H9 (cell line): ENCODE results near the gene TJAP1. TPM values are rescaled to one million over a fixed set of nuclear protein-coding genes. Genes with fewer than 3 reads are reported as not detected.

Source experiments
- DNase-seq: peaks from one replicate; pipeline ENCODE4 v3.0.0-alpha.2; 2017
- H2AFZ ChIP-seq: one replicate; pipeline ENCODE4 v1.6.1; 2013; ENCODE audit warnings: mild to moderate bottlenecking, low read length, control low read depth, moderate library complexity
- H2AK5ac ChIP-seq: 2 replicates; pipeline ENCODE4 v1.6.1; 2013; ENCODE audit warnings: low read length, control low read depth, mixed read lengths; ENCODE audit not compliant: insufficient read length
- H2BK120ac ChIP-seq: one replicate; pipeline ENCODE4 v1.6.1; 2013; ENCODE audit warnings: low read depth, mild to moderate bottlenecking, low read length, control low read depth, inconsistent platforms; ENCODE audit not compliant: poor library complexity, severe bottlenecking
- H2BK12ac ChIP-seq: 2 replicates; pipeline ENCODE4 v1.6.1; 2013; ENCODE audit warnings: low read length, control low read depth, mixed read lengths, low read depth; ENCODE audit not compliant: insufficient read length
- H2BK15ac ChIP-seq: 2 replicates; pipeline ENCODE4 v1.6.1; 2013; ENCODE audit warnings: low read depth, low read length, control low read depth
- H2BK20ac ChIP-seq: one replicate; pipeline ENCODE4 v1.6.1; 2013; ENCODE audit warnings: low read depth, mild to moderate bottlenecking, low read length, control low read depth, inconsistent platforms; ENCODE audit not compliant: poor library complexity, severe bottlenecking
- H2BK5ac ChIP-seq: 2 replicates; pipeline ENCODE4 v1.6.1; 2013; ENCODE audit warnings: low read length, control low read depth, mixed read lengths; ENCODE audit not compliant: insufficient read length
- H3K14ac ChIP-seq: 2 replicates; pipeline ENCODE4 v1.6.1; 2013; ENCODE audit warnings: low read length, control low read depth; ENCODE audit not compliant: insufficient read depth
- H3K18ac ChIP-seq: 2 replicates; pipeline ENCODE4 v1.6.1; 2013; ENCODE audit warnings: low read depth, mild to moderate bottlenecking, mixed read lengths, low read length, control low read depth; ENCODE audit not compliant: insufficient read length
- H3K23ac ChIP-seq: 2 replicates; pipeline ENCODE4 v1.6.1; 2013; ENCODE audit warnings: low read length, control low read depth, mixed read lengths, low read depth; ENCODE audit not compliant: insufficient read length
- H3K23me2 ChIP-seq: 2 replicates; pipeline ENCODE4 v1.6.1; 2013; ENCODE audit warnings: low read depth, mild to moderate bottlenecking, mixed read lengths, low read length, control low read depth; ENCODE audit not compliant: insufficient read length, poor library complexity, severe bottlenecking
- H3K27ac ChIP-seq: 2 replicates; pipeline ENCODE4 v1.5.1; 2013; ENCODE audit warnings: low read length, control low read depth, mixed read lengths, low read depth; ENCODE audit not compliant: insufficient read length
- H3K27me3 ChIP-seq: 2 replicates; pipeline ENCODE4 v1.6.1; 2013; ENCODE audit warnings: low read length, control low read depth, inconsistent platforms; ENCODE audit not compliant: insufficient read depth
- H3K4ac ChIP-seq: 2 replicates; pipeline ENCODE4 v1.6.1; 2013; ENCODE audit warnings: low read depth, mild to moderate bottlenecking, control low read depth, inconsistent platforms, low read length, moderate library complexity
- H3K4me1 ChIP-seq: 2 replicates; pipeline ENCODE4 v1.6.1; 2013; ENCODE audit warnings: low read length, control low read depth, inconsistent platforms; ENCODE audit not compliant: insufficient read depth
- H3K4me2 ChIP-seq: 2 replicates; pipeline ENCODE4 v1.6.1; 2013; ENCODE audit warnings: low read length, control low read depth, mixed read lengths; ENCODE audit not compliant: insufficient read length, insufficient read depth
- H3K56ac ChIP-seq: 2 replicates; pipeline ENCODE4 v1.6.1; 2013; ENCODE audit warnings: low read depth, mild to moderate bottlenecking, mixed read lengths, low read length, control low read depth; ENCODE audit not compliant: insufficient read length
- H3K79me1 ChIP-seq: 2 replicates; pipeline ENCODE4 v1.6.1; 2013; ENCODE audit warnings: low read depth, mild to moderate bottlenecking, moderate library complexity, low read length, control low read depth, inconsistent platforms; ENCODE audit not compliant: insufficient read depth, poor library complexity, severe bottlenecking
- H3K79me2 ChIP-seq: 2 replicates; pipeline ENCODE4 v1.6.1; 2013; ENCODE audit warnings: low read length, control low read depth, inconsistent platforms; ENCODE audit not compliant: insufficient read depth
- H3K9ac ChIP-seq: 2 replicates; pipeline ENCODE4 v1.6.1; 2013; ENCODE audit warnings: low read length, control low read depth, mixed read lengths; ENCODE audit not compliant: insufficient read length; ENCODE audit errors: extremely low read depth
- H3K9me3 ChIP-seq: one replicate; pipeline ENCODE4 v1.6.1; 2013; ENCODE audit warnings: low read depth, low read length, inconsistent platforms; ENCODE audit not compliant: control insufficient read depth
- H3T11ph ChIP-seq: one replicate; pipeline ENCODE4 v1.6.1; 2013; ENCODE audit warnings: mild to moderate bottlenecking, low read length, control low read depth, inconsistent platforms
- H4K20me1 ChIP-seq: one replicate; pipeline ENCODE4 v1.6.1; 2013; ENCODE audit not compliant: control insufficient read depth, insufficient read length, insufficient read depth
- H4K5ac ChIP-seq: 2 replicates; pipeline ENCODE4 v1.6.1; 2013; ENCODE audit warnings: low read depth, mild to moderate bottlenecking, mixed read lengths, low read length, control low read depth; ENCODE audit not compliant: insufficient read length
- H4K8ac ChIP-seq: replicated peaks from 2 replicates; pipeline ENCODE4 v1.6.1; 2013; ENCODE audit warnings: low read length, control low read depth, mixed read lengths, low read depth; ENCODE audit not compliant: insufficient read length
- H4K91ac ChIP-seq: 2 replicates; pipeline ENCODE4 v1.6.1; 2013; ENCODE audit warnings: low read depth, mild to moderate bottlenecking, moderate library complexity, mixed read lengths, low read length, control low read depth; ENCODE audit not compliant: insufficient read length
- H3K27ac Mint-ChIP-seq, 3 experiments: 2 replicates in 2 of 3; 3 replicates in 1 of 3; pipeline ENCODE4 v1.8.0; 2020 to 2021; ENCODE audit warnings: mixed read lengths in 3 of 3, mild to moderate bottlenecking in 1 of 3, moderate library complexity in 1 of 3
- H3K27me3 Mint-ChIP-seq: 2 replicates; pipeline ENCODE4 v1.8.0; 2021; ENCODE audit warnings: low read depth, mild to moderate bottlenecking, moderate library complexity, mixed read lengths
- H3K36me3 Mint-ChIP-seq, 3 experiments: 2 replicates in 2 of 3; 3 replicates in 1 of 3; pipeline ENCODE4 v1.8.0; 2020 to 2021; ENCODE audit warnings: low read depth in 3 of 3, mixed read lengths in 3 of 3; ENCODE audit not compliant: insufficient read depth in 1 of 3
- H3K4me1 Mint-ChIP-seq, 2 experiments: 2 replicates each; pipeline ENCODE4 v1.8.0; 2020; ENCODE audit warnings: mixed read lengths in 2 of 2
- H3K4me3 Mint-ChIP-seq, 2 experiments: 2 replicates in 1 of 2; 3 replicates in 1 of 2; pipeline ENCODE4 v1.8.0; 2020 to 2021; ENCODE audit warnings: mild to moderate bottlenecking in 2 of 2, mixed read lengths in 2 of 2, moderate library complexity in 1 of 2
- H3K9me3 Mint-ChIP-seq, 2 experiments: 2 replicates in 1 of 2; 3 replicates in 1 of 2; pipeline ENCODE4 v1.8.0; 2020; ENCODE audit warnings: mild to moderate bottlenecking in 2 of 2, mixed read lengths in 2 of 2, moderate library complexity in 1 of 2
- CTCF ChIP-seq: fragments of 200-600 bp; sonication (generic); conservative IDR thresholded peaks from 3 replicates; pipeline ENCODE4 v1.8.0; 2021; ENCODE audit warnings: antibody characterized with exemption, mild to moderate bottlenecking
- WGBS: extraction: QIAGEN DNeasy Blood & Tissue Kit; methylation state at CpG from one replicate; pipeline ENCODE4 v1.1.7; 2013; ENCODE audit warnings: missing lambda C conversion rate, low lambda C conversion rate, mixed read lengths; ENCODE audit not compliant: insufficient read length; ENCODE audit errors: extremely low coverage; 5-methylcytosine and 5-hydroxymethylcytosine counted together
- total RNA-seq: library from RNA; stranded (reverse); gene quantifications from 2 replicates; pipeline ENCODE4 v1.2.1, GENCODE V29; 2021

TJAP1 gene
- total RNA-seq, 1 experiment from 2014 or later = 45.1 TPM

GRCh38 chr6:43447604-43448003 is 29.8 kb upstream of the TJAP1 start:
- Histone ChIP-seq H3K79me2 (no peaks in the 10 kb centered on the region), H3K9ac (no peak overlapping the region), H2AFZ (no peak overlapping the region), H3K4me1 (no peaks in the 10 kb centered on the region), H3K18ac (no peak overlapping the region), H3K23me2 (no peaks in the 10 kb centered on the region), H3K27me3 (no peaks in the 10 kb centered on the region), H3K56ac (no peak overlapping the region), H3K9me3 (no peaks in the 10 kb centered on the region), H4K20me1 (no peaks in the 10 kb centered on the region), H3T11ph (no peak overlapping the region), H3K14ac (no peak overlapping the region), H3K27ac (no peak overlapping the region), H4K8ac (no peak overlapping the region), H3K4me2 (no peak overlapping the region), H3K4ac (no peak overlapping the region), H2BK120ac (no peak overlapping the region), H2BK15ac (no peak overlapping the region), H4K91ac (no peak overlapping the region), H2BK12ac (no peak overlapping the region), H2BK5ac (no peak overlapping the region), H2BK20ac (no peak overlapping the region), H3K23ac (no peak overlapping the region), H4K5ac (no peak overlapping the region), H2AK5ac (no peak overlapping the region), H3K79me1 (no peaks in the 10 kb centered on the region)
- Mint-ChIP-seq H3K27ac (no peak overlapping the region), H3K27me3 (no peaks in the 10 kb centered on the region; the same call in 1 of the 2 replicates), H3K4me1 (no peaks in the 10 kb centered on the region), H3K36me3 (peaks cover 0 to 58% (median 49%) of the 10 kb centered on the region in 3 experiments; a peak in 5 of 7 replicates), H3K4me3 (no peak overlapping the region), H3K9me3 (no peaks in the 10 kb centered on the region)
- DNase-seq = no peak
- no peak for TF ChIP-seq CTCF
- WGBS = 100% methylated on average over 2 of the region's 16 CpGs
